Tibial nerve (tissue), 4 donors: ENCODE results near the gene ITPKB. TPM values are rescaled to one million over a fixed set of nuclear protein-coding genes. Genes with fewer than 3 reads are reported as not detected.
A peak's percentile ranks its signal among the peaks of the same experiment; 100 is the strongest.

Source experiments
- DNase-seq, 2 donors: peaks; one replicate each; pipeline ENCODE4 v3.0.0-alpha.2; 2019; ENCODE audit warnings: low spot score in 2 of 2
- H3K27ac ChIP-seq, 4 donors: fragments of 200-600 bp; sonication (generic) in 3 of 4; one replicate each; pipeline ENCODE4 v1.5.1; 2017 to 2019; ENCODE audit warnings: mild to moderate bottlenecking in 1 of 4
- H3K27me3 ChIP-seq, 2 donors: fragments of 200-600 bp; sonication (generic) in 1 of 2; one replicate each; pipeline versions ENCODE4 v1.5.1 to v1.6.0; 2017 to 2019
- H3K36me3 ChIP-seq, 3 donors: fragments of 200-600 bp; sonication (generic); one replicate each; pipeline ENCODE4 v1.5.1; 2018 to 2019
- H3K4me1 ChIP-seq, 4 donors: fragments of 200-600 bp; sonication (generic) in 3 of 4; one replicate each; pipeline ENCODE4 v1.5.1; 2017 to 2019
- H3K4me3 ChIP-seq, 4 donors: fragments of 200-600 bp; sonication (generic) in 3 of 4; one replicate each; pipeline ENCODE4 v1.5.1; 2017 to 2019; ENCODE audit warnings: mild to moderate bottlenecking in 1 of 4, moderate library complexity in 1 of 4
- H3K9me3 ChIP-seq, 4 donors: fragments of 200-600 bp; sonication (generic) in 3 of 4; one replicate each; pipeline ENCODE4 v1.5.1; 2017 to 2019
- EP300 ChIP-seq, 2 donors: sonication (generic); formaldehyde crosslinking; IDR thresholded peaks; one replicate each; pipeline ENCODE4 v1.6.1; 2017; ENCODE audit warnings: antibody characterized with exemption in 2 of 2, mild to moderate bottlenecking in 1 of 2
- POLR2A ChIP-seq, 2 donors: fragments of 450-650 bp; IDR thresholded peaks; one replicate each; pipeline ENCODE4 v1.6.1; 2017; ENCODE audit warnings: antibody characterized with exemption in 2 of 2, mild to moderate bottlenecking in 2 of 2, moderate library complexity in 2 of 2
- WGBS, 2 donors: methylation state at CpG; one replicate each; pipeline ENCODE4 v1.1.5; 2018; 5-methylcytosine and 5-hydroxymethylcytosine counted together
- total RNA-seq, 4 donors: library from RNA; depleted of rRNA; stranded (reverse); fragments of >200 nt; gene quantifications; one replicate each; pipeline ENCODE4 v1.1.0, GENCODE V29; 2016
- TF ChIP-seq, protein P1 (sequence below), 5 experiments: fragments of 200-600 bp in 3 of 5; fragments of 450-650 bp in 2 of 5; sonication (generic) in 3 of 5; IDR thresholded peaks; one replicate each; pipeline ENCODE4 v1.5.1; 2016 to 2019; ENCODE audit warnings: antibody characterized with exemption in 5 of 5, mild to moderate bottlenecking in 3 of 5, moderate library complexity in 2 of 5

ITPKB gene
- total RNA-seq, 4 donors from 2014 or later, result 49.2 to 82.0 (median 52.7) TPM

DNA sequence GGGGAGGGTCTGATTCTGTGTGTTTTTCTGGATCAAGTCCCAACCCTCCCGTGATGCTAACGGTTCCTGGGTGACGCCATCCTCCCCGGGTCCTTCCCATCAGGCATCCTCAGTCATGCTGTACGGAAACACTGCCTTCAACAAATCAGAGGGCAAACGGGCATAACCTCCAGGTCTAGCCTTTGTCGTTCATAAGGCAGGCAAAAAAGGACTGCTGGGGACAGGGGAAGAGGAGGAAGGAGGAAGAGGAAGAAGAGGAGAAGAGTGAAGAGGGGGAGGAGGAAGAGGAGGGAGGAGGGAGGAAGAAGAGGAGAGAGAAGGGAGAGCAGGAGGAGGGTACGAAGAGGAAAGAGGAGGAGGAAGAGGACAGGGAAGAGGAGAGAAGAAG, 84.4 kb downstream of the ITPKB start:
- Histone ChIP-seq H3K4me3 (no peak overlapping the region), H3K27me3 (no peaks in the 10 kb centered on the region), H3K4me1 (peaks cover 0 to 77% (median 62%) of the 10 kb centered on the region in 4 donors), H3K9me3 (no peaks in the 10 kb centered on the region), H3K27ac (peak overlapping the region in 2 of 4 donors; percentile 67 to 75), H3K36me3 (no peaks in the 10 kb centered on the region)
- no peak for DNase-seq
- TF ChIP-seq, protein P1, sequence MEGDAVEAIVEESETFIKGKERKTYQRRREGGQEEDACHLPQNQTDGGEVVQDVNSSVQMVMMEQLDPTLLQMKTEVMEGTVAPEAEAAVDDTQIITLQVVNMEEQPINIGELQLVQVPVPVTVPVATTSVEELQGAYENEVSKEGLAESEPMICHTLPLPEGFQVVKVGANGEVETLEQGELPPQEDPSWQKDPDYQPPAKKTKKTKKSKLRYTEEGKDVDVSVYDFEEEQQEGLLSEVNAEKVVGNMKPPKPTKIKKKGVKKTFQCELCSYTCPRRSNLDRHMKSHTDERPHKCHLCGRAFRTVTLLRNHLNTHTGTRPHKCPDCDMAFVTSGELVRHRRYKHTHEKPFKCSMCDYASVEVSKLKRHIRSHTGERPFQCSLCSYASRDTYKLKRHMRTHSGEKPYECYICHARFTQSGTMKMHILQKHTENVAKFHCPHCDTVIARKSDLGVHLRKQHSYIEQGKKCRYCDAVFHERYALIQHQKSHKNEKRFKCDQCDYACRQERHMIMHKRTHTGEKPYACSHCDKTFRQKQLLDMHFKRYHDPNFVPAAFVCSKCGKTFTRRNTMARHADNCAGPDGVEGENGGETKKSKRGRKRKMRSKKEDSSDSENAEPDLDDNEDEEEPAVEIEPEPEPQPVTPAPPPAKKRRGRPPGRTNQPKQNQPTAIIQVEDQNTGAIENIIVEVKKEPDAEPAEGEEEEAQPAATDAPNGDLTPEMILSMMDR (IDR thresholded peaks at IDR 0.05), result no peak
- no peak for TF ChIP-seq EP300 (IDR thresholded peaks at IDR 0.05)
- no peak for TF ChIP-seq POLR2A (IDR thresholded peaks at IDR 0.05)
- 46 to 51% methylated on average over 8 of the region's 8 CpGs for WGBS, 2 donors

DNA sequence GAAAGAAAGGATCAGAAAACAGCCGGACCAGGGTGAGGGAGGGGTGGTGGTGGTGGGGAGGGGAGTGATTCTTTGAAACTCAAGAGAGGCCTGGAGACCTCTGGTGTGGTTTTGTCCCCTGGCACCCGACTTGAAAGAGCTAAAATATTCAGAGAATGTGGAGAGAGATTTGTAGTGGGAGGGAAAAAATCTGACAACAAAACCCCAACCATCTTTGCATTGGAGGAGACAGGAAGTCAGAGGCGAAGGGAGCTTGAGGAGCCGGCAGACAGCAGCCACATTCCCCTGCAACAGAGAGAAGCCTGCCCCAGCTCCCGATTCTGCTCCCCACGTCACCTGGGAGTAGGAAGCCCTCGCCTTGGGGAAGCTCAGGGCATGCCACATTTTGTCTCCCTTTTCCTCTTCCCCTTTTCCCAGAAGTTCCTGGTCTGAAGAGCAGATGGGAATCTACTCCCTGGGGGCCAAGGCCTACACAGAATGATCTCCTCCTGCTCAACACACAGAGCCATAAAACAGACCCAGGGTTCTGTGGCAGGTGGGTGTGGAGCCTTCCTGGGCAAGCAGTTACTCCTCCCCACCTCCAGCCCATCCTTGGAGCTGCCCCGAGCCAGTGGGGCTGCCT, 84.9 kb downstream of the ITPKB start:
- DNase-seq, result no peak

DNA sequence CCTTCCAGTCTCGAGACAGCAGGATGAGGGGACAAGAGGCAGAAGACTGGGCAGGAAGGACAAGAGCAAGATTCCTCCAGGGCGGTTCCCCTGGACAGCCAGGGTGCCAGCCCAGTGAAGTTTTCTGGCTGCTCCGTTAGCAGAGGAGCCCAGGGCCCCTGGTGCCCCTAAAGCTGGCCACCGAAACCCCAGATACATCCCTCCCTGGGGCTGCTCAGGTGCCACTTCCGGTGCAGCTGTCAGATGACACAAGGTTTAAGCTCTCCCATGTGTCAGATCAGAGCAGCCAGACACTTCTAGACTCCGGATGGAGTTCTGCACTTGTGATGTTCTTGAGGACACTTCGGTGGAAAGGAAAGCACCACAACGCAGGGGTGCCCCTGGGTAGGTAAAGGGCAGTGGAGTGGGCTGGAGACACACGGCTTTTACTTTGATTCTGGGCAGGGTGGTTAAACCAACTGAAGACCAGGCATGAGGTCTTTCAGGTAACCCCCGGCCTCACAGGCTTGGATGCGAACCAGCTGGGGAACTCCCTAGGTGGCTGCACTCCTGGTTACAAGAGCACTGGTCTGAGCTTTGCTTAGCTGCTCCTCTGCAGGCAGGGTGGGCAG, 85.7 kb downstream of the ITPKB start:
- 81 to 82% methylated on average over 7 to 10 of the region's 11 CpGs for WGBS, 2 donors
- peaks cover 0 to 66% (median 50%) of the 10 kb centered on the region in 4 donors for H3K4me1 ChIP-seq
- H3K27ac ChIP-seq, result peak overlapping the region in 2 of 4 donors; percentile 67 to 75
- H3K27me3 ChIP-seq, result no peaks in the 10 kb centered on the region
- peaks cover 0 to 8% (median 0%) of the 10 kb centered on the region in 3 donors for H3K36me3 ChIP-seq
- no peak for DNase-seq
- H3K9me3 ChIP-seq, result no peaks in the 10 kb centered on the region
- no peak overlapping the region for H3K4me3 ChIP-seq
- TF ChIP-seq, protein P1 (IDR thresholded peaks at IDR 0.05), result no peak
- no peak for TF ChIP-seq EP300 (IDR thresholded peaks at IDR 0.05)
- TF ChIP-seq POLR2A (IDR thresholded peaks at IDR 0.05), result no peak

More for the DNA sequence above, 84.9 kb downstream of the ITPKB start:
- Histone ChIP-seq H3K36me3 (peaks cover 0 to under 1% (median 0%) of the 10 kb centered on the region in 3 donors), H3K4me1 (peaks cover 0 to 73% (median 57%) of the 10 kb centered on the region in 4 donors), H3K4me3 (no peak overlapping the region), H3K27ac (peak overlapping the region in 2 of 4 donors; percentile 67 to 75), H3K9me3 (no peaks in the 10 kb centered on the region), H3K27me3 (no peaks in the 10 kb centered on the region)
- TF ChIP-seq EP300 (IDR thresholded peaks at IDR 0.05) (no peak), POLR2A (IDR thresholded peaks at IDR 0.05) (no peak)
- TF ChIP-seq, protein P1 (IDR thresholded peaks at IDR 0.05), result no peak
- 25 to 27% methylated on average over 8 of the region's 8 CpGs for WGBS, 2 donors

DNA sequence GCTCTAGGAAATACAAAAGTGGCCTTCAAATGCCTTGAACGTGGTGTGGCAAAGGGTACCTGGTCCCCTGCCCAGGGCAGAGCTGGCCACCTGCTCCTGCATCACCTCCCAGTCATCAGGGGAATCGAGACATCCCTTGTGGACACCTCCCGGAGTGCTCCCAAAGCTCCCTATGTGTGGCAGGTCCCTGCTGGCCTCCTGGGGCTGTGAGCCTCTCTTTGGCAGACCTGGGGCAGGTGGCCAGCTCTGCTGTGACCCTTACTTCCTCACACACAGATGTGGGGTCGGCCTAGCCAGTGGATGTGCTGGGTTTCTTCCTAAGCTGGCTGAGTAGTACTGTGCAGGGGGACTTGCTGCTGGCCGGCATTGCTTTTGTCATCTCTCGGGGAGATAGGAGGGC, 86.5 kb downstream of the ITPKB start:
- Histone ChIP-seq H3K4me3 (no peak overlapping the region), H3K36me3 (peaks cover 0 to 16% (median 0%) of the 10 kb centered on the region in 3 donors), H3K9me3 (no peaks in the 10 kb centered on the region), H3K27me3 (no peaks in the 10 kb centered on the region), H3K4me1 (peaks cover 0 to 58% (median 42%) of the 10 kb centered on the region in 4 donors), H3K27ac (peak overlapping the region in 1 of 4 donors; percentile 75)
- TF ChIP-seq POLR2A (IDR thresholded peaks at IDR 0.05) (no peak), EP300 (IDR thresholded peaks at IDR 0.05) (no peak)
- TF ChIP-seq, protein P1 (IDR thresholded peaks at IDR 0.05), result no peak
- no peak for DNase-seq
- 58 to 96% methylated on average over 2 to 6 of the region's 6 CpGs for WGBS, 2 donors

DNA sequence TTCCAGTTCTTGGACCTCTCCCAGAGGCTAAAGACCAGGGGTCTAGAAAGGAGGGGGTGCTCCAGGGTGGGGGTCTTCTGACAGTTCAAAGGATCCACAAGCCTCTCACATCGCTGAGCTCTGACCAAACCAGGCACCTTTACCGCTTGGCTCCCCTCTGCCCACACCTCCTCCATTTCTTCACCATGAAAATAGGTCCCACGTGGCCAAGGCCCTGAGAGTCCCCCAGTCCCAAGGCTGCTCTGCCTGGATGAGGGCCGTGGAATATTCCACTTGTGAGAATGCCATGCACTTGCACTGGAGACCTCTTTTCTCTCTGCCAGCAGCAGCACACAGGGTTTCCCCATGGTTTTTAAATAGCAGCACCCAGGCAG, 87.4 kb downstream of the ITPKB start:
- TF ChIP-seq EP300 (IDR thresholded peaks at IDR 0.05) (no peak), POLR2A (IDR thresholded peaks at IDR 0.05) (no peak)
- TF ChIP-seq, protein P1 (IDR thresholded peaks at IDR 0.05), result no peak
- peaks cover 0 to 25% (median 9%) of the 10 kb centered on the region in 3 donors for H3K36me3 ChIP-seq
- DNase-seq, result no peak
- H3K4me3 ChIP-seq, result no peak overlapping the region
- no peak overlapping the region for H3K27ac ChIP-seq
- peaks cover 0 to 49% (median 33%) of the 10 kb centered on the region in 4 donors for H3K4me1 ChIP-seq
- no peaks in the 10 kb centered on the region for H3K9me3 ChIP-seq
- H3K27me3 ChIP-seq, result no peaks in the 10 kb centered on the region
- WGBS, 2 donors, result 63 to 86% methylated on average over 4 of the region's 4 CpGs
